A673 (cell line): ENCODE data around the gene TRRAP. TPM values are rescaled to one million over a fixed set of nuclear protein-coding genes. Genes with fewer than 3 reads are reported as not detected.

Source experiments
- BruUV-seq: library from RNA; stranded (reverse); fragments of 400-500 nt; replicated peaks from 2 replicates; lab custom pipeline; 2021; lab: Mats Ljungman, UMichigan
- CTCF ChIA-PET: fragments of 300-600 bp; sonication (Branson Sonifier 250); formaldehyde crosslinking; loops from one replicate; lab custom pipeline; 2022; ENCODE audit warnings: antibody characterized with exemption; lab: Charles Lee
- POLR2A ChIA-PET: fragments of 300-600 bp; sonication (Branson Sonifier 250); formaldehyde crosslinking; loops from one replicate; lab custom pipeline; 2022; ENCODE audit warnings: antibody characterized with exemption; ENCODE audit not compliant: low non-redundant PET; lab: Charles Lee
- DNase-seq: peaks from one replicate; pipeline ENCODE4 v3.0.0-alpha.2; 2015; ENCODE audit warnings: low spot score
- H3K27ac ChIP-seq: fragments of 200-600 bp; sonication (generic); 2 replicates; pipeline ENCODE4 v1.5.1; 2016; ENCODE audit warnings: mixed run types, low read depth, mild to moderate bottlenecking, mixed read lengths, antibody characterized with exemption, low read length; ENCODE audit not compliant: poor library complexity, severe bottlenecking
- H3K27me3 ChIP-seq: fragments of 200-600 bp; sonication (generic); replicated peaks from 2 replicates; pipeline ENCODE4 v1.6.1; 2017; ENCODE audit warnings: mixed run types, low read depth, mild to moderate bottlenecking, mixed read lengths, antibody characterized with exemption, low read length; ENCODE audit not compliant: insufficient read depth, poor library complexity
- H3K36me3 ChIP-seq: fragments of 200-600 bp; sonication (generic); 2 replicates; pipeline ENCODE4 v1.6.1; 2016; ENCODE audit warnings: mixed run types, mild to moderate bottlenecking, mixed read lengths, antibody characterized with exemption, low read length; ENCODE audit not compliant: insufficient read depth, poor library complexity, severe bottlenecking
- H3K4me1 ChIP-seq: fragments of 200-600 bp; sonication (generic); 2 replicates; pipeline ENCODE4 v1.6.1; 2017; ENCODE audit warnings: mixed run types, mild to moderate bottlenecking, mixed read lengths, antibody characterized with exemption, low read length; ENCODE audit not compliant: insufficient read depth, poor library complexity, severe bottlenecking
- H3K4me3 ChIP-seq: fragments of 200-600 bp; sonication (generic); 2 replicates; pipeline ENCODE4 v1.5.1; 2016; ENCODE audit warnings: low read depth, mixed run types, mild to moderate bottlenecking, mixed read lengths, low read length; ENCODE audit not compliant: poor library complexity, severe bottlenecking
- H3K9me3 ChIP-seq: fragments of 200-600 bp; sonication (generic); 2 replicates; pipeline ENCODE4 v1.6.1; 2016; ENCODE audit warnings: mixed run types, low read depth, mild to moderate bottlenecking, mixed read lengths, antibody characterized with exemption, low read length; ENCODE audit not compliant: poor library complexity, severe bottlenecking
- EZH2 ChIP-seq: fragments of 200-600 bp; sonication (generic); IDR thresholded peaks from 2 replicates; pipeline ENCODE4 v1.6.1; 2017; ENCODE audit warnings: borderline replicate concordance, low read depth, mild to moderate bottlenecking, mixed read lengths, antibody characterized with exemption, low read length; ENCODE audit not compliant: poor library complexity, severe bottlenecking
- intact Hi-C: fragments of 100-400 bp; cut with micrococcal nuclease; formaldehyde crosslinking; loops from one replicate; pipeline ENCODE4 v1.10.0; 2022; ENCODE audit not compliant: unreplicated experiment
- total RNA-seq: library from RNA; stranded (reverse); gene quantifications from 2 replicates; pipeline ENCODE4 v1.2.3, GENCODE V29; 2021
- TF ChIP-seq, protein P1 (sequence below): fragments of 300-800, 200-600 bp; sonication (generic); conservative IDR thresholded peaks from 2 replicates; pipeline ENCODE4 v1.5.1; 2017; ENCODE audit warnings: low read depth, mild to moderate bottlenecking, antibody characterized with exemption, low read length, moderate library complexity, mixed read lengths

Gene TRRAP
- total RNA-seq, 1 experiment from 2014 or later, result 50.2 TPM

DNA sequence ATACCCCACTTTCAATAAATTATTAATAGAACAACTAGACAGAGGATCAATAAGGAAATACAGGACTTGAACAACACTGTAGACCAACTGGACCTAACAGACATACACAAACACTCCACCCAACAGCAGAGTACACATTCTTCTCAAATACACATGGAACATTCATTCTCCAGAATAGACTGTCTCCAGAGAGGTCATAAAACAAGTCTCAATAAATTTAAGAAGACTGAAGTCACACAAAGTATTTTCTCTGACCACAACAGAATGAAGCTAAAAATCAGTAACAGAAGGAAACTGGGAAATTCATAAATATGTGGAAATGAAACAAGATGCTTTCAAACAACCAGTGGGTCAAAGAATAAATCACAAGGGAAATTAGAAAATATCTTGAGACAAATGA lies 145.7 kb downstream of the TRRAP start:
- Histone ChIP-seq H3K4me1 (peaks cover 14% of the 10 kb centered on the region), H3K9me3 (no peaks in the 10 kb centered on the region), H3K4me3 (no peak overlapping the region), H3K27me3 (no peaks in the 10 kb centered on the region), H3K36me3 (peaks cover 26% of the 10 kb centered on the region), H3K27ac (no peak overlapping the region)
- CTCF ChIA-PET, result no interaction called here
- intact Hi-C loops, result loop anchor here (10.0 kb wide), 1 partner anchor 59 kb away; no protein-coding TSS in a partner anchor
- BruUV-seq, result no TSS peak
- no peak for TF ChIP-seq EZH2
- TF ChIP-seq, protein P1, sequence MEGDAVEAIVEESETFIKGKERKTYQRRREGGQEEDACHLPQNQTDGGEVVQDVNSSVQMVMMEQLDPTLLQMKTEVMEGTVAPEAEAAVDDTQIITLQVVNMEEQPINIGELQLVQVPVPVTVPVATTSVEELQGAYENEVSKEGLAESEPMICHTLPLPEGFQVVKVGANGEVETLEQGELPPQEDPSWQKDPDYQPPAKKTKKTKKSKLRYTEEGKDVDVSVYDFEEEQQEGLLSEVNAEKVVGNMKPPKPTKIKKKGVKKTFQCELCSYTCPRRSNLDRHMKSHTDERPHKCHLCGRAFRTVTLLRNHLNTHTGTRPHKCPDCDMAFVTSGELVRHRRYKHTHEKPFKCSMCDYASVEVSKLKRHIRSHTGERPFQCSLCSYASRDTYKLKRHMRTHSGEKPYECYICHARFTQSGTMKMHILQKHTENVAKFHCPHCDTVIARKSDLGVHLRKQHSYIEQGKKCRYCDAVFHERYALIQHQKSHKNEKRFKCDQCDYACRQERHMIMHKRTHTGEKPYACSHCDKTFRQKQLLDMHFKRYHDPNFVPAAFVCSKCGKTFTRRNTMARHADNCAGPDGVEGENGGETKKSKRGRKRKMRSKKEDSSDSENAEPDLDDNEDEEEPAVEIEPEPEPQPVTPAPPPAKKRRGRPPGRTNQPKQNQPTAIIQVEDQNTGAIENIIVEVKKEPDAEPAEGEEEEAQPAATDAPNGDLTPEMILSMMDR, result no peak
- DNase-seq, result no peak
- POLR2A ChIA-PET, result no interaction called here

DNA sequence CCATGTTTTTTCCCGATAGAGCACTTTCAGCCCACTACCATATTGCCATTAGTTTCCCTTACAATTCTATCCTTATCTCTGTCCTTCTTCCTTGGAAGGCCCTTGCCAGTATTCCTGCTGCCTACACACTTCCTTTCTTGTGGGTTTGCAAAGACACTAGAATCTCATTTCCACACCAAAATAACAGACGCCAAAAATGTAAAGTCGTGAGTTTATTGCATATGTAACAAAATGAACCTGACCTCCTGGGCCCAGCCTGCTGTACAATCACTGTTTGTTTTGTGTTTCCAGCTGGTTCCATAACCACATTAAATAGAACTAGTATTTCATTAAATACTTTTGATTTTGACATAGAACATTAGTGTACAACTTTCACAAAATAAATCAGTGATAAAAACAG lies 148.9 kb downstream of the TRRAP start:
- Histone ChIP-seq H3K36me3 (peaks cover 46% of the 10 kb centered on the region), H3K4me1 (peaks cover 2% of the 10 kb centered on the region), H3K9me3 (no peaks in the 10 kb centered on the region), H3K27ac (no peak overlapping the region), H3K27me3 (no peaks in the 10 kb centered on the region), H3K4me3 (no peak overlapping the region)
- no peak for TF ChIP-seq EZH2
- TF ChIP-seq, protein P1, result no peak
- BruUV-seq, result no TSS peak
- intact Hi-C loops, result loop anchor here (10.0 kb wide), 1 partner anchor 62 kb away; no protein-coding TSS in a partner anchor
- POLR2A ChIA-PET, result no interaction called here
- CTCF ChIA-PET, result no interaction called here
- no peak for DNase-seq

DNA sequence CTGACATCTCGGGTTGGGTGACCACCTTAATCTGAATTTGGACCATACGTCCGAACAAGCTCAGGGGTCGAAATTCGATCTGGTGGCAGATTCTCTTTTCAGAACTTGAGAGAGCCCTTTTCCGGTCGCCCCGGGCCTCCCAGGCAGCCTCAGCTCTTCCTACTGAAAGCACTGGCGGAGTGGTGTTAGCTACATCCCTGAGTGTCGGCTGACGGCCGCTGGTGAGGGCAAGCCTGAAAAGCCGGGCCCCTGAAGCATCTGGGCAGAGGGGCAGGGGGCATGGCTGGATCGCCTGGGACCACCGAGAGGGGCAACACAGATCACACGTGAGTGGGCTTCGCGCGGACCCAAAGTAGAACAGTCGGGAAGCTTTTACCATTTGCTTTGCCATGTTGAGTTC lies 149.5 kb downstream of the TRRAP start:
- H3K27me3 ChIP-seq, result no peaks in the 10 kb centered on the region
- H3K4me3 ChIP-seq, result no peak overlapping the region
- no TSS peak for BruUV-seq
- CTCF ChIA-PET, result no interaction called here
- intact Hi-C loops, result loop anchor here (10.0 kb wide), 1 partner anchor 63 kb away; no protein-coding TSS in a partner anchor
- no peak for DNase-seq
- POLR2A ChIA-PET, result no interaction called here
- TF ChIP-seq EZH2, result no peak
- TF ChIP-seq, protein P1, result no peak
- no peaks in the 10 kb centered on the region for H3K4me1 ChIP-seq
- peaks cover 50% of the 10 kb centered on the region for H3K36me3 ChIP-seq
- no peak overlapping the region for H3K27ac ChIP-seq
- H3K9me3 ChIP-seq, result no peaks in the 10 kb centered on the region
